Naive thymus-derived CD8-positive, alpha-beta T cell (primary cell): ENCODE data around the gene SULT1A2. TPM values are rescaled to one million over a fixed set of nuclear protein-coding genes. Genes with fewer than 3 reads are reported as not detected.
A peak's percentile ranks its signal among the peaks of the same experiment; 100 is the strongest.
"Not testable (repeated sequence)": the region's sequence is repeated elsewhere in the genome, so short reads cannot be mapped to it uniquely, and the experiment has no call there.

Experiments used
- ATAC-seq, 2 donors: fragments of 150-1000 bp; cut with Tn5 transposase in 1 of 2; sonication (Bioruptor Pico), chemical (Tn5 transposase) in 1 of 2; 1 replicate in 1 of 2; 2 replicates in 1 of 2; pipeline ENCODE4 v1.10.0; 2021; ENCODE audit warnings: mild to moderate bottlenecking in 2 of 2, moderate library complexity in 2 of 2
- POLR2A ChIA-PET: fragments of 350-600 bp; sonication (Branson Sonifier 250); formaldehyde crosslinking; loops from one replicate; lab custom pipeline; 2021; ENCODE audit warnings: antibody characterized with exemption; lab: Charles Lee
- DNase-seq, 10 donors: peaks; one replicate each; pipeline versions ENCODE4 v3.0.0 to v3.0.0-alpha.2; 2020 to 2022
- H3K27ac Mint-ChIP-seq, 10 donors: one replicate each; pipeline ENCODE4 v1.8.0; 2020 to 2022; ENCODE audit warnings: mild to moderate bottlenecking in 10 of 10, mixed read lengths in 10 of 10, moderate library complexity in 4 of 10, inconsistent platforms in 1 of 10
- H3K27me3 Mint-ChIP-seq, 5 donors: one replicate each; pipeline ENCODE4 v1.8.0; 2021 to 2022; ENCODE audit warnings: mixed read lengths in 5 of 5
- H3K36me3 Mint-ChIP-seq, 3 donors: one replicate each; pipeline ENCODE4 v1.8.0; 2020 to 2022; ENCODE audit warnings: mixed read lengths in 3 of 3, mild to moderate bottlenecking in 2 of 3, inconsistent platforms in 1 of 3
- H3K4me1 Mint-ChIP-seq, 4 donors: one replicate each; pipeline ENCODE4 v1.8.0; 2021 to 2022; ENCODE audit warnings: mixed read lengths in 4 of 4
- H3K4me3 Mint-ChIP-seq, 10 donors: one replicate each; pipeline ENCODE4 v1.8.0; 2020 to 2022; ENCODE audit warnings: mild to moderate bottlenecking in 10 of 10, mixed read lengths in 10 of 10, moderate library complexity in 6 of 10, inconsistent platforms in 1 of 10
- H3K9me3 Mint-ChIP-seq, 9 donors: one replicate each; pipeline ENCODE4 v1.8.0; 2020 to 2022; ENCODE audit warnings: mixed read lengths in 9 of 9, mild to moderate bottlenecking in 3 of 9, inconsistent platforms in 1 of 9, moderate library complexity in 1 of 9
- polyA plus RNA-seq, 3 donors: library from polyadenylated mRNA; unstranded; fragments of 300-500 nt; fragmentation: Illumina TruSeq; gene quantifications; one replicate each; pipeline ENCODE4 v1.2.3, GENCODE V29; 2021
- total RNA-seq, 8 experiments: library from RNA in 2 of 8; stranded (reverse) in 2 of 8; gene quantifications; one replicate each; pipeline ENCODE4 v1.2.3 and lab custom pipeline; 2021 to 2026

SULT1A2 gene
- total and polyA plus RNA-seq, 5 experiments from 2014 or later: 0.66 to 2.1 TPM; not detected in 3

DNA sequence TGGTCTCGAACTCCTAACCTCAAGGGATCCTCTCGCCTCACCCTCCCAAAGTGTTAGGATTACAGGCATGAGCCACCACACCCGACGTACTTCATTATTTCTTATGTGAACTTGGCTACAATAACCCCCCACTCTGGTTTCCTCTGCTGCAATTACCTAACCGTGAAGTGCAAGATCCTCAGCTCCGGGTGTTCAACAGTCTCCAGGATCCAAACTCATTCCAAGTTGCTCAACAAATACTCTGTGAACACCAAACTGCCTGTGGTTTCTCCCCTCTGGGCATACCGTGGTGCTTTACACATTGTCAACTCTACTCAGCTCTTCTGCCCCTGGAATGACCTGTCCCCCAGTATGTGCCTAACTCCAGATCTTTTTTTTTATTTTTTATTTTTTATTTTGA, 19.8 kb upstream of the SULT1A2 start:
- Mint-ChIP-seq H3K4me3 (no peak overlapping the region), H3K4me1 (peaks cover 2 to 16% (median 5%) of the 10 kb centered on the region in 4 donors), H3K36me3 (peaks cover 0 to 39% (median 5%) of the 10 kb centered on the region in 3 donors), H3K27ac (peak overlapping the region in 3 of 10 donors; percentile 20 to 75 (median 55)), H3K27me3 (no peaks in the 10 kb centered on the region), H3K9me3 (no peaks in the 10 kb centered on the region)
- ATAC-seq (no peak), DNase-seq (no peak)
- POLR2A ChIA-PET: no interaction called here

DNA sequence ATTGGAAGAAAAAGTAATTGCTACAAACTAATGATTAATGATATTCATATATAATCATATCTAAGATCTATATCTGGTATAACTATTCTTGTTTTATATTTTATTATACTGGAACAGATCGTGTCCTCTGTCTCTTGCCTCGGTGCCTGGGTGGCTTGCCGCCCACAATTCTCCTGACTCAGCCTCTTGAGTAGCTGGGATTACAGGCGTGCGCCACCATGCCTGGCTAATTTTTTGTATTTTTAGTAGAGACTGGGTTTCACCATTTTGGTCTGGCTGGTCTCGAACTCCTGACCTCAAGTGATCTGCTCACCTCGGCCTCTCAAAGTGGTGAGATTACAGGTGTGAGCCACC, 19.4 kb upstream of the SULT1A2 start:
- H3K9me3 Mint-ChIP-seq, ATAC-seq, POLR2A ChIA-PET, H3K4me3 Mint-ChIP-seq, DNase-seq, H3K27me3 Mint-ChIP-seq: not testable (repeated sequence)
- Mint-ChIP-seq H3K4me1 (peaks cover 0 to 14% (median 2%) of the 10 kb centered on the region in 4 donors), H3K27ac (peak overlapping the region in 2 of 10 donors; percentile 55 to 75), H3K36me3 (peaks cover 0 to 38% (median 5%) of the 10 kb centered on the region in 3 donors)

DNA sequence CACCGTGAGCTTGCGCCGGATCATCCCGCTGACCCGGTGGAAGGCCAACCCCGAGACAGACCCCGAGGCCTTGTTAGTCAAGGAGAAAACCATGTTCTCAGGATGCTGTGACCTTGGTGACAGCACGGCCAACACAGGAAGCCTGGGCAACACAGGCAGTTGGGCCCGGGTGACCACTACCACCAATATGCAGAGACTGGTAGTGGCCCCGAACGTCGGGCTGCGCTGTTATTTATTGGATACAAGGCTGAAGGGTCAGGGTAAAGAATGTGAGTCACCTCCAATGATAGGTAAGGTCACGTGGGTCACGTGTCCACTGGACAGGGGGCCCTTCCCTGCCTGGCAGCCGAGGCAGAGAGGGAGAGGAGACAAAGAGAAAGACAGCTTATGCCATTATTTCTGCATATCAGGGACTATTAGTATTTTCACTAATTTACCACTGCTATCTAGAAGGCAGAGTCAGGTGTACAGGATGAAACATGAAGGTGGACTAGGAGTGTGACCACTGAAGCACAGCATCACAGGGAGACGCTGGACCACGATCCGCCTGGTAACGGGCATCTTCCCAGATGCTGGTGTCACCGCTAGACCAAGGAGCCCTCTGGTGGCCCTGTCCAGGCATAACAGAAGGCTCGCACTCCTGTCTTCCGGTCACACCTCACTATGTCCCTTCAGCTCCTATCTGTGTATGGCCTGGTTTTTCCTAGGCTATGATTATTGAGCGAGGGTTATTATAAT, 18.8 kb upstream of the SULT1A2 start:
- H3K27me3 Mint-ChIP-seq, POLR2A ChIA-PET, H3K9me3 Mint-ChIP-seq, ATAC-seq, H3K27ac Mint-ChIP-seq, H3K4me3 Mint-ChIP-seq: not testable (repeated sequence)
- H3K36me3 Mint-ChIP-seq: peaks cover 0 to 33% (median 5%) of the 10 kb centered on the region in 3 donors
- H3K4me1 Mint-ChIP-seq: peaks cover 4 to 14% (median 7%) of the 10 kb centered on the region in 4 donors
- peak in 3 of 10 donors; percentile 22 to 26 (median 22) for DNase-seq

DNA sequence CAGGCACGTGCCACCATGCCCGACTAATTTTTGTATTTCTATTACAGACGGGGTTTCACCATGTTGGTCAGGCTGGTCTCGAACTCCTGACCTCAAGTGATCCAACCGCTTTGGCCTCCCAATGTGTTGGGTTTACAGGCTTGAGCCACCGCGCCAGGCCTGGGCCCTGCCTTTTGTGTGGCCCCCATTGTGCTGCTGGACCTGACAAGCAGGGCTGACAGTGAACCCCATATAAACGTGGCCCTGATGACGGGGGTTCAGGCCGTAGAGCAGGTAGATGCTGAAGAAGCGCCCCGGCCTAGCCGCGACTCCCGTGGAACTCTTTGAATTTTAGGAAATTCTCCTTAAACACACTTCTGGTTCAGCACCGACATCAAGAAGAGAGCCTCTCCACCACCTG, 17.7 kb upstream of the SULT1A2 start:
- ATAC-seq, POLR2A ChIA-PET, H3K27me3 Mint-ChIP-seq, H3K4me3 Mint-ChIP-seq, H3K9me3 Mint-ChIP-seq, DNase-seq: not testable (repeated sequence)
- Mint-ChIP-seq H3K36me3 (peaks cover 0 to 25% (median 5%) of the 10 kb centered on the region in 3 donors), H3K4me1 (peaks cover 6 to 21% (median 16%) of the 10 kb centered on the region in 4 donors), H3K27ac (peak overlapping the region in 1 of 10 donors; percentile 40)

DNA sequence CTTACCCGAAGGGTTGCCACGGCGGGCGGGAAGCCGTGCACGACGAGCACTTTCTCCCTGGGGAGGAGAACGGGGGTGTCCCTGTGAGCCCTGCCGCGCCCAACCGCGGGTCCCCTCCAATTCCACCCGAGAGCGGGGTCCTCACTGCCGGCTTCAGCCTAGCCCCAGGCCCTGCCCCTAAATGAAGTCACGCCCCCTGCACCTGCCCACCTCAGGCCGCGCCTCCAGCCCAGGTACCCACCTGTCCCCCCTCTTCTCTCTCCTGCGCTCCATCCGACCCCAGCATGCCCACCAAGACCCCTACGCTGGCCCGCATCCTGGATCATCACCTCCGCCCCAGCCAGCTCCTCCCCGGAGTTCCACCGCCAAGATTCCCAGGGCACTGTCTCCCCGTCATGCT, 17.1 kb upstream of the SULT1A2 start:
- H3K9me3 Mint-ChIP-seq, H3K27ac Mint-ChIP-seq, POLR2A ChIA-PET, H3K4me3 Mint-ChIP-seq, DNase-seq, H3K27me3 Mint-ChIP-seq, ATAC-seq: not testable (repeated sequence)
- H3K36me3 Mint-ChIP-seq: peaks cover 0 to 19% (median 2%) of the 10 kb centered on the region in 3 donors
- peaks cover 6 to 25% (median 20%) of the 10 kb centered on the region in 4 donors for H3K4me1 Mint-ChIP-seq

DNA sequence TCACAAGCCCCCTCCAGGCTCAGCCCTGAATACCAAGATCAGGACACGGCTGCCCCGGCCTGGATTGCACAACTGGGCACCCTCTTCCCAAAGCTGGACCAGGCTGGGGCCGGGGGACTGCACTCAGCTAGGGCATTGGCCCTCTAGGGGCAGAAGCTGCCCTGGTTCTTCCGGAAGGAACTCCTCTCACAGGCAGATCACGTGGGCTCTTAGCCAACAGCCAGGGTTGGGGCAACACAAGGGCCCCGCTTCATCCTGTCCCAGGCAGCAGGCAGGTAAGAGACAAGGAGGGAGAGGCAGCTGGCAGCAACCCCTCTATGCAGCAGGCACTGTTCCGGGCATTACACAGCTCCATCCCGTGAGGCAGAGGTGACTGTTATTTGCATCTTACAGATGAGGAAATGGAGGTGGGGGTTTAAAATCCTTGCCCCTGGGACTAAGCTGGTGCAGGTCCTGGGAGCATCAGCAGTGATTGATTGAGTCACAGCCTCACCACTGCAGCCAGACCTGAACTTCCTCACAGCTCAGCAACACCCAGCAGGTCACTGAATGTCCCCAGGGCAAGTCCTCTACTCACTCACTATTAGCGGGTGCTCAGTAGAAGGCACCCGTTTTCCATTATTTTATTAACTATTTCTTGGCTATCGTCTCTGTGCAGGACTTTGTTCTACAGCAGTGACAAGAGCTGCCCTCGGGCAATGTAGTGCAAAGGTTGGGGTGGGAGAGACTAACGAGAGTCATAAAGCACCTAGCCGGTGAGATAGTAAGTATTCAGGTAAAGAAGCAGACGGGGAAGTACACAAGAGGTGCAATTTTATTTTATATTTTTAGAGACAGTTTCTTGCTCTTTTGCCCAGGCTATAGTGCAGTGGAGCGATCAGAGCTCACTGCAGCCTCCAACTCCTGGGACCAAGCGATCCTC, 15.8 kb upstream of the SULT1A2 start:
- H3K36me3 Mint-ChIP-seq, H3K4me3 Mint-ChIP-seq, H3K27me3 Mint-ChIP-seq, H3K27ac Mint-ChIP-seq, H3K9me3 Mint-ChIP-seq, DNase-seq, POLR2A ChIA-PET: not testable (repeated sequence)
- ATAC-seq: peak; percentile 97 to 98
- peaks cover 6 to 25% (median 20%) of the 10 kb centered on the region in 4 donors for H3K4me1 Mint-ChIP-seq

DNA sequence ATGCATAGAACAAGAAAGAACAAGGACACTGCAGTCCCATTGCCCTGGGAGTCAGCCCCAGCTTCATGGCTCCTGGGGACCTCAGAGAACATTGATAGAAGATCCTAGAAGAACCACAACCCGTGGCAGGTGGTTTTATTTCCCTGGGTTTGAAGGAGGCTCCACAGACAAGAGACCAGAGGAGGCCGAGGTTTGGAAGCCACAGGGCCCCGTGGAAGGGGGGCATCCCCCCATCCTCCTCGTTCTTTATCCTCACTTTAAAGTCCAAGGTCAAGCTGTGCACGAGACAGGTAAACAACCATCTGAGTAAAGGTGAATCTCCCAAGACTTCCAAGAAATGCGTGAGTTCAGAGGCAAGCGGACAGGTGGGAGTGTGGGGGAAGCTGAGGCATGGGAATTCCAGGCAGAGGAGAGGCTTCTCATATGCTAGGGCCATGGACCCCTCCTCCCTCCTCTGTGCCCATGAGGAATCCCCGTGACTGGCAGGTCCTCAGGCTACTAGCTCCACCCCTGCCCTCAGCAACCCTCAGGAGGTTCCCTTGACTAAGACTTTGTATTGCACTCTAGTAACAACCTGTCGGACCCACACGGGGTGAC, 13.8 kb upstream of the SULT1A2 start:
- no peaks in the 10 kb centered on the region for H3K27me3 Mint-ChIP-seq
- H3K9me3 Mint-ChIP-seq: no peaks in the 10 kb centered on the region
- POLR2A ChIA-PET: interaction anchor here (1.5 kb wide), 1 partner anchor 56 kb away, joined by 3 read pairs; no protein-coding TSS in a partner anchor
- H3K4me3 Mint-ChIP-seq: peak overlapping the region in 3 of 10 donors; percentile 20 to 40 (median 30)
- DNase-seq (no peak), ATAC-seq (no peak)
- H3K4me1 Mint-ChIP-seq: peaks cover 6 to 24% (median 16%) of the 10 kb centered on the region in 4 donors
- H3K36me3 Mint-ChIP-seq: peaks cover 0 to 3% (median 0%) of the 10 kb centered on the region in 3 donors
- H3K27ac Mint-ChIP-seq: peak overlapping the region in 8 of 10 donors; percentile 20 to 81 (median 40)

DNA sequence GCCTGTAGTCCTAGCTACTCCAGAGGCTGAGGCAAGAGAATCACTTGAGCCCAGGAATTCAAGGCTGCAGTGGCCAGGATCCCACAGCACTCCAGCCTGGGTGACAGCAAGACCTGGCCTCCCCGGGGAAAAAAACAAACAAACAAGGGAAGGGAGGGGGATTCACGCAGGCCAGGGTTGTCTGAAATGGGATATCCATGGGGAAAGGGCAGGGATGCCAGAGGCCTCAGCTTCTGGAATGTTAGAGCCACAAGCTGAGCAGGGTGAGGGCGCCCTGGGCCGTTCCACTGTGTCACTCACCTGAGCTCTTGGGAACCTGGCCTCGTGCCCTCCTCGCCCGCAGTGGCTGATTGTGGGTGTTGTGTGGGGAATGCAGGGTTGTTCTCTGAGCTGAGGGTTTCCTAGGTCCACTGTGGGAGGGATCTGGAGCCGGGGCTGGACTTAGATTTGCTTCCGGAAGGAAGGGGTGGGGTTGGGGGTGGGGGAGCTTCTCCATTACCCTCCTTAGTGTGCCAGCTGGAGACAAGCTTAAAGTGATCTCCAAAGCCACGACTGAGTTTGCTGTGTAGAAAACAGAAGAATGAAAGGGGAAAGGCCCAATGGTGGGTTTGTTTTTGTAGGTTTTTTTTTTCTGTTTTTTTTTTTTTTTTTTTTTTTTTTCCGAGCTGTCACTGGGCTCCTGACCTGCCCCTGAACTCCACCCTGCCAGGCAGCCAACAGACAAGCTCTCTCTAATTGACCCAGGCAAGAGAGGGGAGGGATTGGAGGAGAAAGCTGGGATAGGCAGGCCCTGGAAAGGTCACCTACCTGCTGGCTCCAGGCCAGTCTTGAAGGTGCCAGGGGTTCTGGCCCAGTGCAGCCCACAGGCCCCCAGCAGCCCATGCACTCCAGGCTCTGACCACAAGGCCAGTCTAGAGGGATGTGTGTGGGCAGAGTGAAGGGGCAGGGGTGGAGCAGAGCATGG, 13.1 kb upstream of the SULT1A2 start, which contains the start of gene SULT1A1:
Gene SULT1A1 (minus strand): TSS at position 414 of the 964 bp plus-strand sequence. CDS start 1,189 bp downstream, outside the sequence.
- Mint-ChIP-seq H3K36me3 (peaks cover 0 to 4% (median 3%) of the 10 kb centered on the region in 3 donors), H3K4me3 (peak within 1 kb of the TSS in 4 of 10 donors; percentile 15 to 40 (median 25)), H3K4me1 (peaks cover 6 to 24% (median 16%) of the 10 kb centered on the region in 4 donors), H3K27me3 (no peaks in the 10 kb centered on the region), H3K27ac (peak within 1 kb of the TSS in 9 of 10 donors; percentile 6 to 81 (median 40)), H3K9me3 (no peaks in the 10 kb centered on the region)
- POLR2A ChIA-PET: interaction anchor here (0.7 to 1.5 kb wide), 3 partner anchors 56 to 381 kb away, joined by 3 to 5 read pairs (median 3); partner anchors contain the start of gene CLN3
- ATAC-seq: no peak
- peak in 1 of 10 donors; percentile 14 for DNase-seq

DNA sequence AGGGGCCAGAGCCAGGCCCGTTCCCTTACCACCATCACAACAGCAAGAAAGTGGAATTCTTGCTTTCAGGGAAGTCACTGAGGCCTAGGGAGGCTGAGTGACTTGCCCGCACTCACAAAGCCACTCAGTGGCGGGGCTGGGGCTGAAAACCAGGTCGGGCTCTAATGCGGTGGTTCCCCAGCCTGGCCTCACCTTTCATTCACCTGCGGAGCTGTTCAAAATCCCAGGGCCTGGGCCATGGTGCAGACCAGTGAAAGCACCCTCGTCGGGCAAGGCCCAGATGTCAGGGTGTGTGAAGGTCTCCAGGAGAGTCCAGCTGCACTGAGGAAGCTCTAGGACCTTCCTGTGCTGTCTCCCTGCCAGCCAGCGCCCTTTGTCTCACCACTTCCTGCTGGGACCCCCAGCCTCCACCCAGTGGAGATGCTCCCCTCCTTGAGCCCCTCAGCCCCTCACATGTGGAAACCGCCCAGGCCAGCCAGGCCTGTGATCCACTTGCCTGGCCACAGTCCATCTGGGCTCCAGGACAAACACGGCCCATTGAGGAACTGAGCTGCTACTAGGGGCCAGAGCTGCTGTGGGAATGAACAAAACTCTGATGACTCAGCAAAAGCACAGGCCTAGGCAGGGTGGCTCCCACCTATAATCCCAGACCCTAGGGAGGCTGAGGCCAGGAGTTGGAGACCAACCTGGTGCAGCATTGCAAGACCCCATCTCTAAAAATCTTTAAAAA, 12.2 kb upstream of the SULT1A2 start:
- POLR2A ChIA-PET: interaction anchor here (0.7 to 1.5 kb wide), 2 partner anchors 55 to 117 kb away, joined by 3 read pairs; partner anchors contain the start of gene CLN3
- not testable (repeated sequence) for H3K27me3 Mint-ChIP-seq

DNA sequence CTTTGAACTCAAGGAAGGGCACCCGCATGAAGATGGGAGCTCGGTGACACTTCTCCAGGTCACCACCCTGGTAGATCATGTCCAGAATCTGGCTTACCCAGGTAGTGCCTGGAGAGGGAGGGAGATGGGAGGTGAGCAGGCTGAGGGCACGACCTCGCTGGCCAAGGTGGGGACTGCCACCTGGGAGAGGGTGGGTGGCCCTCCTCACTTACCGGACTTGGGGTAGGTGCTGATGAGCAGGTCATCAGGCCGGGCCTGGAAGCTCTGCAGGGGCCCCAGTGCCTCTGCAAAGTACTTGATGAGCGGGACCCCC, 11.6 kb upstream of the SULT1A2 start:
- not testable (repeated sequence) for ATAC-seq, H3K9me3 Mint-ChIP-seq, DNase-seq, H3K4me3 Mint-ChIP-seq, H3K36me3 Mint-ChIP-seq, H3K27me3 Mint-ChIP-seq
- peak overlapping the region in 1 of 10 donors; percentile 50 for H3K27ac Mint-ChIP-seq
- POLR2A ChIA-PET: interaction anchor here (0.7 kb wide), 1 partner anchor 11 kb away, joined by 3 read pairs; no protein-coding TSS in a partner anchor
- peaks cover 6 to 24% (median 16%) of the 10 kb centered on the region in 4 donors for H3K4me1 Mint-ChIP-seq

More for the DNA sequence above, 12.2 kb upstream of the SULT1A2 start:
- H3K36me3 Mint-ChIP-seq, H3K9me3 Mint-ChIP-seq, DNase-seq, ATAC-seq: not testable (repeated sequence)
- Mint-ChIP-seq H3K27ac (peak overlapping the region in 4 of 10 donors; percentile 6 to 81 (median 76)), H3K4me3 (peak overlapping the region in 1 of 10 donors; percentile 40), H3K4me1 (peaks cover 6 to 24% (median 16%) of the 10 kb centered on the region in 4 donors)
